Stimulated activated CD4-positive, alpha-beta T cell treated with anti-CD3 and anti-CD28 coated beads, TNF-alpha, amount 100 ng/mL, for 24 hours (primary cell): ENCODE results near the gene HMGCS2.

ENCODE experiments used
- DNase-seq, 3 experiments: peaks; one replicate each; pipeline ENCODE4 v3.0.0-alpha.2; 2020; ENCODE audit warnings: low read depth in 3 of 3

The HMGCS2 gene

GRCh38 chr1:119762953-119763352 lies 5.8 kb downstream of the HMGCS2 start:
- DNase-seq, result no peak

GRCh38 chr1:119762409-119762808 lies 6.3 kb downstream of the HMGCS2 start:
- DNase-seq, result no peak

DNA sequence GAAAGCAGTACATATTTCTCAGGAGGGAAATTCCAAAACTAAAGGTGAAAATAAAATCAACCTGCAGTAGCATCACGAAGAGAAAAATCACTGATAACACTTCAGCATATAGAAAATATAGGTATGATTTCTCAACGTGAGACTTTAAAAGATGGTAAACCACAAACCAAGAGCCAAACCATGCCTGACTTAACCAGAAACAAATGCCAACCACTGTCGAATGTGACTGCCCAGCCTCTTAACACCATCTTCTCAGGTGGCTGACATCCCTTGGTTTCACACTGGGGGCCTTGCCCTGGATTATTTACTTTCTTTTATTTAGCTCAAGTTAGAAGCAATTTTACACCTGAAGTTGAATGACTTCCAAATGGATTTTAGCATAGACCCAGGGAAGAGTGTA lies 10.1 kb downstream of the HMGCS2 start:
- no peak for DNase-seq

DNA sequence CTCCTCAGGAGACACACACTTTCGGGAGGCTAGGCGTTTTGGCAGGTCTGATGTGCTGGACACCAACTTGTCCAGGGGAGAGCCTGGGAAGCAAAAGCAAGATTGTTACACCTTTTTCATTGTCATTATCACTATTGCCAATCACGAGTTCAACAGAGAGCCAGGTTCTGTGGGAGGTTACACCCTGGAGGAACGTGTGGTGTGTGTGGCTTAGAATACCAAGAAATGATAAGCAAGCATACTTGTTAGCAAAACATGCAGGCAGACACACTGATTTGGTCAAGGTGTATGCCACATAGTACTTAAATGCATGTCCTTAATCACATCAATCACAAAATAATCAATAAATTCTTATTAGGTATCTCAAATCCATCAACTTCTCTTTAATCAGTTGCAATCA lies 16.1 kb downstream of the HMGCS2 start:
- no peak for DNase-seq

DNA sequence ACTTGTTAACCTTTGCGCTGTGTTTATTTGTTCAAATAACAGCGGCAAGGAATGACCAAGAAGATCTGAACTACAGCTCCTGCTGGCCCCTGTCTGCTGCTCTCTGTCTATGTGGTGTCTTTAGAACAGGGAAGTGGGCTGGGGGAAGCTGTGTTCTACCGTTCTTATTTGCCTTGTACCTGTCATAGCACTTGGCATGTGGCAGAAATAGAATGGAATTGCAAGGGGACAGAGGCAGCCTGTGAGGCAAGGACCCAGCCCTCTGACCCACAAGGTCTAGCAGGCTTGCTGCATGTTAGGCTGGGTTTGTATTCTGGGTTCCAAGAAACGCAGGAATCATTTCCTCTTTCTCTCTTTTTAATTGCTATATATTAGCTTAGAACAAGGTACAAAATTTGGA lies 20.7 kb downstream of the HMGCS2 start:
- DNase-seq, result no peak

DNA sequence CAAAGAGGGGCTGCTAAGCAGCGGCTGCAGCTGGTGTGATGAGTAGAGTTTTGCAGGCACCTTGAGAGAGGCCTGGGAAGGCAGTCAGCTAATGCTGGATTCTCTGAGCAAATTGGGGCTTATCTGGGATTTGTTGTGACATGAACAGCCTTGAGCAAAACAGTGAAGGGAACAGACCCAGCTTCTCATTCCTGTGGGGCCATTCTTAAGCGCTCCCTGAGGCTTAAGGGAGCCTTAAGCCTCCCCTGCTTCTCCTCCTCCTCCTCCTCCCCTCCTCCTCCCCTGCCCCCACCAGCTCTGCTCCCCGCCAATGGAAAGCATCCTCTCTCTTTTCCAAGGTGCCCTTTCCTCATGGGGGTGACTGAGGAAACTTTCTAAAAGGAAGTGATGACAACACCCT lies 21.3 kb downstream of the HMGCS2 start:
- DNase-seq, result no peak

- no peak for DNase-seq
Observed at GRCh38 chr1:119745034-119745433, 23.7 kb downstream of the HMGCS2 start.

- DNase-seq, result no peak
Observed at GRCh38 chr1:119744598-119744942, 24.1 kb downstream of the HMGCS2 start.

- DNase-seq, result peak; percentile 10 to 43 (median 22)
Observed at GRCh38 chr1:119743776-119744597, 24.7 kb downstream of the HMGCS2 start.

GRCh38 chr1:119743308-119743707 lies 25.4 kb downstream of the HMGCS2 start:
- no peak for DNase-seq

GRCh38 chr1:119742677-119743076 lies 26.0 kb downstream of the HMGCS2 start:
- no peak for DNase-seq

DNA sequence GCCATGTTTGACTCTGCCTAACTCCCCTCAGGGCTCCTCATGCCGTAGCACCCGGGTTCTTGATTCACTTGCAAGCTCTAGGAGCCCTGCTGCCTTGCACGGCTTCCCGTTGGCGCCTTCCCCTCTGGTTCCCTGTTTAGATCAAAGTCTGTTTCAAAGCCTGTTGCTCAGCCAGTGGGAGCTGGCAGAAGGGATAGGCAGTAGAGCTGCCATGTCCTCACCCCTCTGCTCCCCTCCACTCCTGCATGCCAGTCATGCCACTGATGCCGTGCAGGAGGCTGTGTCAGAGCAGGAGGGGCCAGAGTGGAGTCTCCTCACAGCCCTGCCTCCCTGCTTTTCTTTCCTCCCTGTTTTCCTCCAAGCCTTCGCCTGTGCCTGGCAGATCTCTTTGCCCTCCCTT lies 26.5 kb downstream of the HMGCS2 start:
- DNase-seq, result no peak

GRCh38 chr1:119740896-119741780 lies 27.6 kb downstream of the HMGCS2 start:
- no peak for DNase-seq

- DNase-seq, result no peak
Observed at GRCh38 chr1:119740261-119740660, 28.4 kb downstream of the HMGCS2 start.

DNA sequence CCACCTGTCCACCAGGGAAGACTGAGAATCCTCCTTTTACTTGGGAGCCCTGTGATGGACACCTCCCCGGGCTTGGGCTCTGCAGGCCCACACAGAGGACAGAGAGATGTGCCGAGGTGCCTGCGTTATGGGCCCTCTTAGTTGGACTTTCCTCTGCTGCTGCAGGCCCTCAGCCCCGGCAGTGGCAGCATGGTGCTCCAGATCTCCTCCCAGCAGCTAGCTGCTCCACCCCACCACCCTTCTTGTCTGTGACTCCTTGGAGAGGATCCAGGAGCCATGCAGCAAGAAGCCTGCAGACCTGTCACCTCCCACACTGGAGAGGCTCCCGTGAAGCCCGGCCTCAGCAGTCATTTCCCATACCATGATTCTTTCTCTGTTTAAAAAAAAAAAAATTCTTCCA lies 29.6 kb downstream of the HMGCS2 start:
- no peak for DNase-seq

GRCh38 chr1:119738100-119738720 lies 30.5 kb downstream of the HMGCS2 start:
- no peak for DNase-seq

GRCh38 chr1:119737040-119737682 lies 31.5 kb downstream of the HMGCS2 start:
- no peak for DNase-seq

- no peak for DNase-seq
Observed at GRCh38 chr1:119736649-119737039, 32.1 kb downstream of the HMGCS2 start.

DNA sequence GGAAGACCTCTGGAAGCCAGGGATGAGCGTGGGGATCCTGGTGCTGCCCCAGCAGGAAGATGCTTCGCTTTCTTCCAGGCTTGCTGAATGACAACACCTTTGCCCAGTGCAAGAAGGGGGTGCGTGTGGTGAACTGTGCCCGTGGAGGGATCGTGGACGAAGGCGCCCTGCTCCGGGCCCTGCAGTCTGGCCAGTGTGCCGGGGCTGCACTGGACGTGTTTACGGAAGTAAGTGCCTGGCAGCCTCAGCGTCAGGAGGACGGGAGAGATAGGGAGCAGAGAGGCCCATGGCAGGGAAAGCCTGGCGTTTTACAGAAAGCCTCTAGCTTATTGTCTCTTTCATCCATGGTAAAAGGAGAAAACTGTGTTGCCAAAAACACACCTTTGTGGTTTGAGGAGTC lies 33.5 kb downstream of the HMGCS2 start:
- no peak for DNase-seq

- no peak for DNase-seq
Observed at GRCh38 chr1:119733754-119734153, 35.0 kb downstream of the HMGCS2 start.

DNA sequence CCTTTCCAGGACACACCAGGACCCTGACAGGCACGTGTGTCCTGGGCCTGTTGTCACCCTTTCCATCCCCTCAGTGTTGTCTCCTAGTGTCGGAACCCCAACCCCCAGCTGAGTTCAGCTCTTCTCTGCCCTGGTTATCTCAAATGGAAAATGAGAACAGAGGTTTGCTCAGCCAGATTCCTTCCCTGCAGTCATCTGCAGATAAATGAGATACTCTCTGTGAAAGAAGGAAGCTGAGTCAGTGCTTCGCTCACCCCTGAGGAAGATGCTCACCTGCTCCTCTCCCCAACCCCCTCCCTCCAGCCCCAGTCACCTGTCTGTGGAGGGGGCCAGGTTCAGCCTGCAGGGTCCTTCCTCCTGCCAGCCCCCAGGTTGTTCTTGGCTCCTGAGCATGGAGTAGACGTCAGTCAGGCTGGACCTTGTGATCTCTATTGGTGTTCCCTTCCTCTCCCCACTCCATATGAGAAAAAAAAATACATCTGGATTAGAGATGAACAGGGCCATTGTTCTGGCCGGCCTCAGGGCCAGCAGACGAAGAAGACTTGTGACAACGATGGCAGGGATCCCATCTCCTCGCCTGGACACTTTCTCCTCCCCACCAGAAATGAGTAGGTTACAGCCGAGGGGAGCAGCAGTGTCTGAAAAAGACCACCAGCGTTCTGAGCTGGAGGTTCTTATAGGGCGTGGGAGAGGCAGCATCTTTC lies 36.1 kb downstream of the HMGCS2 start:
- DNase-seq, result no peak
